ENCODE measurements around the gene LLGL2. TPM values are rescaled to one million over a fixed set of nuclear protein-coding genes. Genes with fewer than 3 reads are reported as not detected.

The LLGL2 gene
- polyA plus RNA-seq, 3 donors, result 35.4 to 50.0 (median 40.0) TPM

DNA sequence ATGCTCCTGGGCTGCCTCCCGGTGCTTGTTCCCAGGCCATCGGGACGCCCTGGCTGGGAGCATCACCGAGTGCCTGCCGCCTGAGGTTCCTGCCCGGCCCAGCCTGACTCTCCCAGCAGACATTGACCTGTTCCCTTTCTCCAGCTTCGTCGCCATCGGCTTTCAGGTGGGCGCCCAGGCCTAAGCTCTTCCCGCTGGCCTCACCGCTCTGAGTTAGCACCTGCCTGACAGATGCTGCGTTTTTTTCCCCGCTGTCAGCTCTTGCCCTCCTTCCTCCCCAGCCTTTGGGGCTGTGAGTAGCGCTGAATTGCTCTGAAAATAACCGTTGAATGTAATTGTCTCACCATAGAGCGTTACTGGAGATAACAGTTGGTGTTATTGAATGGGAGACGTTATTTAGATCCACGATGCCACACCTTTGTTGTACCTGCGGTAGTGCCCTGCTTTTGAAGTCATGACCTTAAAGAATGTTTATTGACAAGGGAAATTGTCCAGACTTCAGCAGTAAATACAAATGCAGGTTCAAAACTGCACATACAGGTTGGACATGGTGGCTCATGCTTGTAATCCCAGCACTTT is 86.4 kb downstream of the LLGL2 start:
- DNase-seq (ENCODE audit: low read depth in 3 of 3, low spot score in 2 of 3), result no peak

DNA sequence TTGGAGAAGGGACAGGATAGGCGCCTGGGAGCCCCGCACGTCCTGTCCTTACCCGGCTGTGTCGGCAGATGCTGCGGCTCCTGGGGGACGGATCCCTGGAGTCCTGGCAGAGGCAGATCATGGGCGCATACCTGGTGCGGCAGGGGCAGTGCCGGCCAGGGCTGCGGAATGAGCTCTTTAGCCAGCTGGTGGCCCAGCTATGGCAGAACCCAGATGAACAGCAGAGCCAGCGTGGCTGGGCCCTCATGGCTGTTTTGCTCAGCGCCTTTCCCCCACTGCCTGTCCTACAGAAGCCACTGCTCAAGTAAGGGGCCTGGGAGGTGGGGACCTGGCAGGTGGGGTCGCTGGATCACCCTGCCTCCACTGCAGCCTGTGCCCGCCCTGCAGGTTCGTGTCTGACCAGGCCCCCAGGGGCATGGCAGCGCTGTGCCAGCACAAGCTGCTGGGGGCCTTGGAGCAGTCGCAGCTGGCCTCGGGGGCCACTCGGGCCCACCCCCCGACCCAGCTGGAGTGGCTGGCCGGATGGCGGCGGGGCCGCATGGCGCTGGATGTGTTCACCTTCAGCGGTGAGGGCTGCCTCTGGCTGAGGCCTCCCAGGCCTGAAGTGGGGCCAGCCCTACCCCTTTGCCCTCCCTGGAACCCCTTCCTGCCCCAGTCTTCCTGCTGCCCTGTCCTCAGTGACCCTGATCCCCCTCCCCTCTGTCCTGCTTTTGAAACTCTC is 87.6 kb downstream of the LLGL2 start:
- DNase-seq (ENCODE audit: low read depth in 3 of 3, low spot score in 2 of 3), result no peak

DNA sequence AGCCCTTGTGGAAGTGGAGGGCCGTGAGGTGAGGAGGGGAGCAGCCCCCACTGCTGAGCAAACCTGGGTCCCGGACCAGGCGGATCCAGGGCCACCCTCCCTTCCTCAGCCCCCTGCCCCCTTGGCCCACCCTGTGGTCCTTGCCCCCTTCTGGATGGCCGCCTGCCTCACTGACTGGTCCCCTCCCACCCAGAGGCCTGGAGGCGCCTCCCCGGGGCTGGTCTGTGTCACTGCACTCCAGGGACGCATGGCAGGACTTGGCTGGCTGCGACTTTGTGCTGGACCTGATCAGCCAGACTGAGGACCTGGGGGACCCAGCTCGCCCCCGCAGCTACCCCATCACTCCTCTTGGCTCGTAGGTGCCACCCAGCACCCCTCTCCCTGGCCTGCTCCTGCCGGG is 88.5 kb downstream of the LLGL2 start:
- no peak for DNase-seq (ENCODE audit: low read depth in 3 of 3, low spot score in 2 of 3)

DNA sequence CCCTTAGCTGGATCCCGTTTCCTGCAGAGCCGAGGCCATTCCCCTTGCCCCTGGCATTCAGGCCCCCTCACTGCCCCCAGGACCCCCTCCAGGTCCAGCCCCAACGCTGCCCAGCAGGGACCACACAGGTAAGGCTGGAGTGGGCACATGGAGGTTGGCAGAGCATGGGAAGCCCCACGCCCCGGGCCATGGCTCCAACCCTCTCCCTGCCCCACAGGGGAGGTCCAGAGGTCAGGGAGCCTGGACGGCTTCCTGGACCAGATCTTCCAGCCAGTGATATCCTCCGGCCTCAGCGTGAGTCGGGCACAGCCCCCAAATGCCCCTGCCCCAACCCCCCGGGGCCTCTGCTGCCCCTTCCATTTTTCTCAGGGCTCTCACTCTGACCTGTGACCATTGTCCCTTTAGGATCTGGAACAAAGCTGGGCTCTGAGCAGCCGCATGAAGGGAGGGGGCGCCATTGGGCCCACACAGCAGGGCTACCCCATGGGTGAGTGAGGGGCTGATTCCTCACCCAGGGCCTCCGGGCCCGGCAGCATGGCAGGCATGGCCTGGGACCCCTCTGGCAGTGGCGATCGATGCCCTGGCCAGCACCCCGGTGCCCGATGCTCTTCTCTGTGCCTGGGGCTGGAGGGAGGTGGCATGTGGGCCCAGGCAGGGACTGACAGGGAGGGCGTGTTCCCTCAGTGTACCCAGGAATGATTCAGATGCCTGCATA is 89.2 kb downstream of the LLGL2 start:
- DNase-seq (ENCODE audit: low read depth in 3 of 3, low spot score in 2 of 3), result no peak

DNA sequence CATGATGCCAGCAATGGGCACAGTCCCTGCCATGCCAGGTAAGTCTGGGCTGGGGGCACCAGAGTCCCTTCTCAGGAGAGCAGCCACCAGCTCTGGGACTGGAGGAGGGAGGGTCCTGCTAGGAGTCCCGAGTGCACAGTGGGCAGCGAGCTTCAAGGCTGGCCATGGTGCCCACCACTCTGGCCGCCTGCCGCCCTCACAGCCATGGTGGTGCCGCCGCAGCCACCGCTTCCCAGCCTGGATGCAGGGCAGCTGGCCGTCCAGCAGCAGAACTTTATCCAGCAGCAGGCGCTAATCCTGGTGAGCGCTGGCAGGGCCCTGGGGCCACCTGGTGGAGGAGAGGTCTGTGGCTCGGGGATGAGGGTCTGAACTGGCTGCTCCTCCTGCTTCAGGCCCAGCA is 89.8 kb downstream of the LLGL2 start:
- DNase-seq (ENCODE audit: low read depth in 3 of 3, low spot score in 2 of 3), result no peak

DNA sequence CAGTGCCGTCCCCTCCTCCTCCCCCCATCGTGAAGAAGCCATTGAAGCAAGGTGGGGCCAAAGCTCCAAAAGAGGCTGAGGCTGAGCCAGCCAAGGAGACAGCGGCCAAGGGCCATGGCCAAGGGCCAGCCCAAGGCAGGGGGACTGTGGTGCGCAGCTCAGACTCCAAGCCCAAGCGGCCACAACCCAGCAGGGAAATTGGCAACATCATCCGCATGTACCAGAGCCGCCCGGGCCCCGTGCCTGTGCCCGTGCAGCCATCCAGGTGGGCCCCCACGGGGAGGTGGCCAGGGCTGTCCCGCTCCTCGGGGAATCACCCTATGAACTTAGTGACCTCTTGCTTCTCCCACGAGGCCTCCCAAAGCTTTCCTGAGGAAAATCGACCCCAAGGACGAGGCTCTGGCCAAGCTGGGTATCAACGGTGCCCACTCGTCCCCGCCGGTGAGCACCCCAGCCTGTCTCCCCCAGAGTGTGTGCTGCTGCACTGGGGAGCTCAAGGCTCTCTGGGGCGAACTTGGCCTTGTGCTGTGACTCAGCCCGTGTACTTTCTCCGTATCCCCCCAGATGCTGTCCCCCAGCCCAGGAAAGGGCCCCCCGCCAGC is 91.1 kb downstream of the LLGL2 start:
- no peak for DNase-seq (ENCODE audit: low read depth in 3 of 3, low spot score in 2 of 3)

DNA sequence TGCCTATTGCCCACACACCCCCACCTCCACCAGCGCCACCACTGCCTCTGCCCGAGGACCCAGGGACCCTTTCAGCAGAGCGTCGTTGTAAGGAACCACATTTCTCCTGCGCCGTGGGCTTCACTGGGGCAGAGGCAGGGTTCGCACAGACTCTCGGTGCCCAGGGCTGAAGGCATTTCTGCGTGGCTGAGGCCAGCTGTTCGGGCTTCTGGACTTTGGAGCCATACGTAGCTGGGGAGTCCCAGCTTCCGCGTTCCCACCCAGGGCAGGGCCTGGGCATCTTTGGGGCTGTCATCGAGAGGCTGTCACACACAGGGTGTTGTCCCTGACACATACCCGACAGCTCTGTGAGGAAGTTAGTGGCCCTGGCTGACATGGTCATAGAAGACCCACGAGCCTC is 91.7 kb downstream of the LLGL2 start:
- DNase-seq (ENCODE audit: low read depth in 3 of 3, low spot score in 2 of 3), result no peak

DNA sequence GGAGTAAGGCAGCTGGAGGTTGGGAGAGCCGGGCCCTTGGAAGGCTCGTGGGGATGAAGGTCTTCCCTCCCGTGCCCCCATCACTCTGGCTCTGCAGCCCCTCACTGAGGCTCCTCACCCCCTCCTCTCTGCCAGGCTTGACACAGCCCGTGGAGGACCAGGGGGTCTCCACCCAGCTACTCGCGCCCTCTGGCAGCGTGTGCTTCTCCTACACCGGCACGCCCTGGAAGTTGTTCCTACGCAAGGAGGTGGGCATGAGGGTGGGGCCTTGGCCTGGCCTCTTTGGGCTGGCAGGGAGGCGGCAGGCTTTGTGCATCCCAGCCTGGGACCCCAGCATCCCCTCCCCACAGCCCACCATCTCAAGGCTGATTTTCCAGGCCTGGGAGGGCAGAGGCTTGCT is 92.2 kb downstream of the LLGL2 start:
- DNase-seq (ENCODE audit: low read depth in 3 of 3, low spot score in 2 of 3), result no peak

DNA sequence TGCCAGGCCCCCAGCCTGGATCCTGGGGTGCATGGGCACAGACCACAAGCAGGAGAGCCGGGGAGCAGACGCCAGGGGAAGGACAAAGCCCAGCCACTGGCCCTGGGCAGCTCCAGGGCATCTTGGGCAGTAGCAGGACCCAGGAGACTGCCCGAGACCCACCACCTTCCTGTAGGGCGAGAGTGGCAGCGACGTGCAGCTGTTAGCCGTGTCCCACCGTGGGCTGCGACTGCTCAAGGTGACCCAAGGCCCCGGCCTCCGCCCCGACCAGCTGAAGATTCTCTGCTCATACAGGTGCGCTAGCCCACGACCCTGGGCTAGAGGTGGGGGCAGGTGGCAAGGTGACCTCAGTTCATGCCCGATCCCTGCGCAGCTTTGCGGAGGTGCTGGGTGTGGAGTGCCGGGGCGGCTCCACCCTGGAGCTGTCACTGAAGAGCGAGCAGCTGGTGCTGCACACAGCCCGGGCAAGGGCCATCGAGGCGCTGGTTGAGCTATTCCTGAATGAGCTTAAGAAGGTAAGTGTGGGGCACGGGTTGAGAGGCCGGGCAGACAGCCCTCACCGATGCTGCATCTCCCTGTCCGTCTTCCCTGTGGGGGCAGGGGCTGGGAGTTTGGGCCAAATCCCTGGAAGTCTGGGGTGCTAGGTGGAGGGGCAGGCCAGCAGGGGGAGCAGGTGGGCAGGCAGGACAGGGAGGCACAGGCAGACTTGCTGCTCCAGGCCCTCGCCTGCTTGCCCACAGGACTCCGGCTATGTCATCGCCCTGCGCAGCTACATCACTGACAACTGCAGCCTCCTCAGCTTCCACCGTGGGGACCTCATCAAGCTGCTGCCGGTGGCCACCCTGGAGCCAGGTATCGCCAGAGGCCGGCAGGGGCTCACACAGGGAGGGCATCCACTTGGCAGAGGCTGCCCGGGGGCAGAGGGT is 94.3 kb downstream of the LLGL2 start:
- no peak for DNase-seq (ENCODE audit: low read depth in 3 of 3, low spot score in 2 of 3)

DNA sequence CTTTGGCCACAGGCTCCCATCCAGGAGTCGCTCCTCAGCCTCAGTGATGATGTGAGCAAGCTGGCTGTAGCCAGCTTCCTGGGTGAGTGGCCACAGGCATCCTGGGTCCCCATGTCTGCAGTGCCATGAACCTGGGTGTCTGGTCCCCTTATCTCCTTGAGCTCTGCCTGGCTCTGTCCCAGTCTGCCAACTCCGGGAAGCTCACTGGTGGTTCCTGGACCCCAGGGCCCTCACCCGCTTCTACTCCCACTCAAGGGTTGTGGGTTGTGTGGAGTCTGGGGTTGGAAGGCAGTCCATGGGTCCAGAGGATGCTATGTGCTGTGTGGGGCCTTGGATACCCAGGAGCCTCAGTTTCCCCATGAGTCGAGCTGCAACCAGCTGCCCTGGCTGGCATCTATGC is 96.0 kb downstream of the LLGL2 start:
- no peak for DNase-seq (ENCODE audit: low read depth in 3 of 3, low spot score in 2 of 3)

DNA sequence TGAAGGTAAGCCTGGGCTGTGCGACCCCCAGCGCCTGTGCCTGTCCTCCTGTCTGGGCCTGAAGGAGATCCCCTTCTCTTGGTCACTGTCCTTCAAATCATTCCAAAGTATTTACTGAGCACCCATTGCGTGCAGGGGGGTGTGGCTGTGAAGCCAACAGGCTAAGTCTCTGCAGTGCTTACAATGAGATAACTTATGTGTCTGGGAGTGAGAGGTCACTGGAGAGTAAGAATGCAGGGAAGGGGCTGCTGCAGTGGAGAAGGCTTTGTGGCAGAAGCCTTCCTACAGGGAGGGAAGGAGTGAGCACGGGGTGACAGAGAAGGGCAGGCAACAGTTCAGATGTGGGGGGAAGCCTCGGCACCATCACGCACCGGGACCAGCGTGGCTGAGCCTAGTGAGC is 96.6 kb downstream of the LLGL2 start:
- DNase-seq (ENCODE audit: low read depth in 3 of 3, low spot score in 2 of 3), result no peak

DNA sequence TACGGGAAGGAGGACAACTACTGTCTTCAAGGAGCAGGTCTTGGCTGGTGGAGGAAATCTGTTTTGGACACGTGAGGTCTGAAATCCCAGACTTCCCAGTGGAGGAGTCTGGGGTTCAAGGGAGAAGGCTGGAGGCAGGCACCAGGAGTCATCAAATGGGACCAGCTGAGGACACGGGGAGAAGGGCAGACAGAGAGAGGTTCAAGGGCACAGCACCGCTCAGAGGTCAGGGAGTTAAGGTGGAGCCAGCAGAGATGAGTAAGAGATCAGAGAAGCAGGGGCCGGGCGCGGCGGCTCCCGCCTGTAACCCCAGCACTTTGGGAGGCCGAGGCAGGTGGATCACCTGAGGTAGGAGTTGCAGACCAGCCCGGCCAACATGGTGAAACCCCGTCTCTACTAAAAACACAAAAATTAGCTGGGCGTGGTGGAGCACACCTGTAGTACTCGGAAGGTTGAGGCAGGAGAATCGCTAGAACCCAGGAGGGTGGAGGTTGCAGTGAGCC is 97.3 kb downstream of the LLGL2 start:
- DNase-seq (ENCODE audit: low read depth in 3 of 3, low spot score in 2 of 3), result no peak

DNA sequence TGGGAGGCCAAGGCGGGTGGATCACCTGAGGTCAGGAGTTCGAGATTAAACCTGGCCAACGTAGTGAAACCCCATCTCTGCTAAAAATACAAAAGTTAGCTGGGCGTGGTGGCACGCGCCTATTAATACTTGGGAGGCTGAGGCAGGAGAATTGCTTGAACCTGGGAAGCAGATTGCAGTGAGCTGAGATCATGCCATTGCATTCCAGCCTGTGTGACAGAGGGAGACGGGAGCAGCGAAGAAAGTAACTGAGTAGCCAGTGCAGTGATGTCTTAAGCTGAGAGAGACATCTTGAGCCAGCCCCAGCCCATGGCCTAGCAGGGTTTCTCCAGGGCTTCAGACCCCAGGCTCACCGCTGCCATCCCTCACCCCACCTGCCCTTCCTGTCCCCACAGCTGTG is 97.9 kb downstream of the LLGL2 start:
- DNase-seq (ENCODE audit: low read depth in 3 of 3, low spot score in 2 of 3), result no peak

DNA sequence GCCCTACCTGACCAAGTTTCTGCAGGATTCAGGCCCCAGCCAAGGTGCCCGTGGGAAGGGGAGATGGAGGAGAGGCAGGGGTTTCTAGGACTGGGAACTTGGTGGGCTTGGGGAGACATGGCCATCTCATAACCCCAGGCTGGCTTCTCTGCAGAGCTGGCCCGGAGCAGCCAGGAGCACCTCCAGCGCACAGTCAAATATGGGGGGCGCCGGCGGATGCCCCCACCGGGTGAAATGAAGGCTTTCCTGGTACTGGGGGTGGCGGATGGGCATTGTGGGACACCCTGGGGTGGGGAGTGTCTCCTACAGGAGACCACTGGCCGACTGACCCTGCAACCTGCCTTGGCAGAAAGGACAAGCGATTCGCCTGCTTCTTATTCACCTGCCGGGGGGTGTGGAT is 98.5 kb downstream of the LLGL2 start:
- no peak for DNase-seq (ENCODE audit: low read depth in 3 of 3, low spot score in 2 of 3)

Other genes starting within 250 kb of the LLGL2 start
- 10 to 100 TPM in 1 of 3 donors, 1 to 10 TPM in 2; 5.6 to 10.8 (median 7.4) TPM for gene SLC25A19, start 236.3 kb upstream of the LLGL2 start, polyA plus RNA-seq (ENCODE audit: insufficient read length in 3 of 3)
- 100 to 1,000 TPM; 102 to 107 (median 106) TPM for gene GRB2, start 120.0 kb upstream of the LLGL2 start, polyA plus RNA-seq (ENCODE audit: insufficient read length in 3 of 3)
- gene TMEM94, start 69.1 kb upstream of the LLGL2 start, polyA plus RNA-seq (ENCODE audit: insufficient read length in 3 of 3), result 10 to 100 TPM; 79.0 to 91.0 (median 80.9) TPM
- 10 to 100 TPM; 27.2 to 31.2 (median 29.0) TPM for gene CASKIN2, start 10.2 kb upstream of the LLGL2 start, polyA plus RNA-seq (ENCODE audit: insufficient read length in 3 of 3)
- 10 to 100 TPM; 36.2 to 43.6 (median 43.2) TPM for gene TSEN54, start 9.2 kb upstream of the LLGL2 start, polyA plus RNA-seq (ENCODE audit: insufficient read length in 3 of 3)
- 100 to 1,000 TPM in 1 of 3 donors, 10 to 100 TPM in 2; 78.7 to 127 (median 88.6) TPM for gene MYO15B, start 62.1 kb downstream of the LLGL2 start, polyA plus RNA-seq (ENCODE audit: insufficient read length in 3 of 3)
- 1 to 10 TPM; 3.7 to 5.4 (median 4.3) TPM for gene SMIM5, start 107.7 kb downstream of the LLGL2 start, polyA plus RNA-seq (ENCODE audit: insufficient read length in 3 of 3)
- gene RECQL5, start 141.5 kb downstream of the LLGL2 start, polyA plus RNA-seq (ENCODE audit: insufficient read length in 3 of 3), result 10 to 100 TPM; 29.3 to 33.5 (median 32.7) TPM
- 100 to 1,000 TPM in 1 of 3 donors, 10 to 100 TPM in 2; 93.0 to 105 (median 93.7) TPM for gene SAP30BP, start 141.6 kb downstream of the LLGL2 start, polyA plus RNA-seq (ENCODE audit: insufficient read length in 3 of 3)
- gene ITGB4, start 195.8 kb downstream of the LLGL2 start, polyA plus RNA-seq (ENCODE audit: insufficient read length in 3 of 3), result 10 to 100 TPM in 1 of 3 donors, 1 to 10 TPM in 2; 7.8 to 10.8 (median 9.1) TPM
- gene GALK1, start 239.5 kb downstream of the LLGL2 start, polyA plus RNA-seq (ENCODE audit: insufficient read length in 3 of 3), result 10 to 100 TPM; 20.9 to 24.0 (median 21.5) TPM

Data from right renal cortex interstitium (tissue), 3 donors.